Loucy (cell line): ENCODE results near the gene PLTP.

ENCODE experiments used
- CTCF ChIP-seq: fragments of 200-600 bp; sonication (generic); conservative IDR thresholded peaks from 2 replicates; pipeline ENCODE4 v1.5.1; 2014; ENCODE audit warnings: mild to moderate bottlenecking, antibody characterized with exemption, low read length
- EZH2phosphoT487 ChIP-seq: fragments of 200-600 bp; IDR thresholded peaks from 2 replicates; pipeline ENCODE4 v1.6.1; 2018; ENCODE audit warnings: antibody characterized with exemption, mild to moderate bottlenecking, moderate library complexity, borderline replicate concordance

DNA sequence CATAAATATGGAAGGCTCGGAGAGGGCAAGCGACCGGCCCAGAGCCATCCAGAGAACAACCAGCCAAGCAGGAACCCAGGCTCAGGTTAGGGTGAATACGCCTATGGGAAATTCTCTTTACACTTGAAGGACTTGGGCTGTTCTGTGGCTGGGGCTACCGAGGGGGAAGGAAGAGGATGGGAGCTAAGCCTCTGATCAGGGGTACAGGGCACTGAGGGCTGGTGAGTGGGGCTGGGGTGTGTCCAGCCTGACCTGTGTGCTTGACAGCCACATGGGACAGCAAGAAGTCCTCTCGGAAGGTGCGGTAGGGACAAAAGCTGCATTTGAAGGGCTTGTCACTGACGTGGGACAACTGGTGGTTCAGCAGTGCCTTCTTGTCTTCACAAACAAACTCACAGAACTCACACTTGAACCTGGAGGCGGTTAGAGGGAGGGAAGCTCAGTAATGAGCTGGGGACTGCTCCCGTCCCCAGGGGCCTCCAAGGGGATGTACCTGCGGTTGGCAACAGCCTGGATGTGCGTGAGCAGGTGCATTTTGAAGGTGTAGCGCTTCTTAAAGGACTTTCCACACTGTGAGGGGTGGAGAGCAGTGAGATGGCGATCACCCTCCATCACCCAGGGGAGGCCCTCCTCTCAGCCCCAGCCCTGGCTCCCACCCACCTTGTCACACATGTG is 48.1 kb upstream of the PLTP start:
- no peak for TF ChIP-seq CTCF
- no peak for TF ChIP-seq EZH2phosphoT487
